ENCODE measurements around the gene HSBP1L1. TPM values are rescaled to one million over a fixed set of nuclear protein-coding genes. Genes with fewer than 3 reads are reported as not detected.
"Not testable (repeated sequence)": the region's sequence is repeated elsewhere in the genome, so short reads cannot be mapped to it uniquely, and the experiment has no call there.

Gene HSBP1L1
- total RNA-seq, 2 experiments from 2014 or later = 11.2 to 14.5 TPM

DNA sequence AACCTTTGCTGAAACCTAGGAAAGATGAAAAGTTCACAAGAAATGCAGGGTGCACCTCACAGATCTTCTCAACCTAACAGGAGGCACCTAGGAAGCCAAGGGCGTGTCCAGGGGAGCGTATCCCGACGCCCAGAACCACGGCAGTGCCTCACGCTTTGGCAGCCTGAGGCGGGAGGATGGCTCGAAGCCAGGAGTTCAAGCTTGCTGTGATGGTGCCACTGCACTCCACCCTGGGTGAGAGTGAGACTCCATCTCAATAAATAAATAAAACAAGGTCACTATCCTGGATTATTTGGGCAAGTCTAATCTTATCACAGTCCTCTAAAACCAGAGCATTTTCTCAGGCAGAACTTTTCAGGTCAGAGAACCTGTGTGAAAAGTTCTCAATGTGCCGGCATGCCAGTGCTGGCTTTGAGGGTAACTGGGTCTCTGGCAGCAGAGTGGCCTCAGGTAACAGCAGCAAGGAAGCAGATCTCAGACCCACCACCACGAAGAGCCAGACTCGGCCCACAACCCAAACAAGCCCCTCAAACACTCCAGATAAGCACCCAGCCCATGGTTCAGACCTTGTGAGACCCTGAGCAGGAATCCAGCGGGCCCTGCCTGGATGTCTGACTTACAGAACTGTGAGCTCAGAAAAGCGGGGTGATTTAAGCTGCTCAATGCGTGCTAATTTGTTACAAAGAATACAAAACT, 11.7 kb downstream of the HSBP1L1 start:
- Mint-ChIP-seq H3K27ac (no peak overlapping the region), H3K4me1 (peaks cover 21% of the 10 kb centered on the region), H3K9me3 (no peaks in the 10 kb centered on the region), H3K4me3 (no peak overlapping the region), H3K27me3 (no peaks in the 10 kb centered on the region), H3K36me3 (peaks cover 23% of the 10 kb centered on the region)
- DNase-seq = no peak

DNA sequence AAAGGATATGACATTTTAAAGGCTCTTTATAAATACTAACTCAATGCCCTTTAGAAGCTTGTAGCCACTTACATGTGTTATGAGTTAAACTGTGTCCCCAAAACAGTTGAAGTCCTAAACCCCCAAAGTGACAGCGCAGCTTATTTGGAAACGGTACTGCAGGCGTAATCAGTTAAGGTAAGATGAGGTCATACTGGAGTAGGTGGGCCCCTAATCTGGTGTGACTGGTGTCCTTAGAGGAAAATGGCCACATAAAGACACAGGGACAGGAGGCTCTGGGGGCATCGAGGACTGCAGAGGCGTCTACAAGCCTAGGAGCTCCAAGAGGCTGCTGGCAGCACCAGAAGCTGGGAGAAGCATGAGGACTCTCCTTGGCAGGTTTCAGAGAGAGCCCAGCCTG, 15.4 kb downstream of the HSBP1L1 start:
- H3K27ac Mint-ChIP-seq = peak overlapping the region; percentile 42
- DNase-seq = no peak
- peaks cover 52% of the 10 kb centered on the region for H3K4me1 Mint-ChIP-seq
- H3K9me3 Mint-ChIP-seq = no peaks in the 10 kb centered on the region
- H3K27me3 Mint-ChIP-seq = no peaks in the 10 kb centered on the region
- H3K4me3 Mint-ChIP-seq = no peak overlapping the region
- peaks cover 44% of the 10 kb centered on the region for H3K36me3 Mint-ChIP-seq

- Mint-ChIP-seq H3K27ac (peak overlapping the region; percentile 35), H3K27me3 (no peaks in the 10 kb centered on the region), H3K9me3 (no peaks in the 10 kb centered on the region), H3K4me3 (no peak overlapping the region), H3K4me1 (peaks cover 60% of the 10 kb centered on the region), H3K36me3 (peaks cover 48% of the 10 kb centered on the region)
- no peak for DNase-seq
These were observed 16.1 kb downstream of the HSBP1L1 start for GRCh38 chr18:79980585-79980984.

GRCh38 chr18:79982736-79983135, 18.3 kb downstream of the HSBP1L1 start:
- Mint-ChIP-seq H3K4me1 (peaks cover 73% of the 10 kb centered on the region), H3K36me3 (peaks cover 57% of the 10 kb centered on the region), H3K9me3 (no peaks in the 10 kb centered on the region), H3K27ac (peak overlapping the region; percentile 67), H3K4me3 (no peak overlapping the region), H3K27me3 (no peaks in the 10 kb centered on the region)
- peak; percentile 26 for DNase-seq

GRCh38 chr18:79983253-79983652, 18.8 kb downstream of the HSBP1L1 start:
- peak overlapping the region; percentile 16 for H3K27ac Mint-ChIP-seq
- peaks cover 57% of the 10 kb centered on the region for H3K36me3 Mint-ChIP-seq
- DNase-seq = no peak
- H3K4me1 Mint-ChIP-seq = peaks cover 69% of the 10 kb centered on the region
- no peaks in the 10 kb centered on the region for H3K9me3 Mint-ChIP-seq
- no peaks in the 10 kb centered on the region for H3K27me3 Mint-ChIP-seq
- H3K4me3 Mint-ChIP-seq = peak overlapping the region; percentile 4

- no peak for DNase-seq
- peak overlapping the region; percentile 77 for H3K27ac Mint-ChIP-seq
- H3K4me3 Mint-ChIP-seq = peak overlapping the region; percentile 69
- peaks cover 57% of the 10 kb centered on the region for H3K36me3 Mint-ChIP-seq
- peaks cover 69% of the 10 kb centered on the region for H3K4me1 Mint-ChIP-seq
- H3K27me3 Mint-ChIP-seq = no peaks in the 10 kb centered on the region
- H3K9me3 Mint-ChIP-seq = no peaks in the 10 kb centered on the region
These were observed 19.4 kb downstream of the HSBP1L1 start for GRCh38 chr18:79983793-79984192.

GRCh38 chr18:79985172-79985571, 20.7 kb downstream of the HSBP1L1 start:
- Mint-ChIP-seq H3K27ac (no peak overlapping the region), H3K4me3 (peak overlapping the region; percentile 19)

GRCh38 chr18:79986726-79987125, 22.3 kb downstream of the HSBP1L1 start:
- no peak for DNase-seq
- Mint-ChIP-seq H3K36me3 (peaks cover 42% of the 10 kb centered on the region), H3K4me1 (peaks cover 52% of the 10 kb centered on the region), H3K4me3 (peak overlapping the region; percentile 95), H3K9me3 (no peaks in the 10 kb centered on the region), H3K27me3 (no peaks in the 10 kb centered on the region), H3K27ac (peak overlapping the region; percentile 65)

More at GRCh38 chr18:79985172-79985571, 20.7 kb downstream of the HSBP1L1 start:
- peaks cover 49% of the 10 kb centered on the region for H3K36me3 Mint-ChIP-seq
- no peaks in the 10 kb centered on the region for H3K9me3 Mint-ChIP-seq
- H3K4me1 Mint-ChIP-seq = peaks cover 62% of the 10 kb centered on the region
- H3K27me3 Mint-ChIP-seq = no peaks in the 10 kb centered on the region
- no peak for DNase-seq

- no peak for DNase-seq
- no peaks in the 10 kb centered on the region for H3K9me3 Mint-ChIP-seq
- peak overlapping the region; percentile 90 for H3K27ac Mint-ChIP-seq
- no peaks in the 10 kb centered on the region for H3K27me3 Mint-ChIP-seq
- peaks cover 44% of the 10 kb centered on the region for H3K4me1 Mint-ChIP-seq
- H3K4me3 Mint-ChIP-seq = peak overlapping the region; percentile 95
- H3K36me3 Mint-ChIP-seq = peaks cover 33% of the 10 kb centered on the region
These were observed 23.1 kb downstream of the HSBP1L1 start for GRCh38 chr18:79987566-79987965.

DNA sequence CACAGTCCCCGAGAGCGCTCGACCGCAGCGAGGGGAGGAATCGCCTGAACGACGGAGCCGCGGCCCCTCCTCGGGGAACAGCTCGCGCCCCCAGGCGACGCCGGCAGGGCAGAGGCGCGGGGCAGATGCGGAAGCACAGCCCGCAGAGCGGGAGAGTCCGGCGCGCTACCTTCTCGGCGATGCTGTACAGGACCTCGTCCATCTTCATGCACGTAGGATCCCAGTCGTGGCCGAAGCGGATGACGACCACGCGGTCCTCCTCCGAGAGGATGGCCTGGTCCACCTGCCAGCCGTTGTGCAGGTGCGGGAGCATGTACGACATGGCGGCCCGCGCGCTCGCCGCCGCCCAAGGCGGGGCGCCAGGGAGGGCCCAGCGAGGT, 23.6 kb downstream of the HSBP1L1 start:
- Mint-ChIP-seq H3K27ac (peak overlapping the region; percentile 90), H3K4me1 (peaks cover 40% of the 10 kb centered on the region), H3K9me3 (no peaks in the 10 kb centered on the region), H3K27me3 (no peaks in the 10 kb centered on the region), H3K4me3 (peak overlapping the region; percentile 95), H3K36me3 (peaks cover 31% of the 10 kb centered on the region)
- peak; percentile 79 for DNase-seq

- peak; percentile 89 for DNase-seq
These were observed 24.2 kb downstream of the HSBP1L1 start, which contains the start of gene TXNL4A for GRCh38 chr18:79988451-79989194. TSS of gene TXNL4A (minus strand) at chr18:79988563. CDS start at chr18:79988392, 171 bp downstream.

GRCh38 chr18:79989195-79989497, 24.7 kb downstream of the HSBP1L1 start:
- Mint-ChIP-seq H3K9me3 (no peaks in the 10 kb centered on the region), H3K36me3 (peaks cover 21% of the 10 kb centered on the region), H3K27me3 (no peaks in the 10 kb centered on the region), H3K27ac (peak overlapping the region; percentile 95), H3K4me1 (peaks cover 31% of the 10 kb centered on the region), H3K4me3 (peak overlapping the region; percentile 95)
- DNase-seq = no peak

More at GRCh38 chr18:79988451-79989194, 24.2 kb downstream of the HSBP1L1 start, which contains the start of gene TXNL4A:
- Mint-ChIP-seq H3K27me3 (no peaks in the 10 kb centered on the region), H3K4me1 (peaks cover 37% of the 10 kb centered on the region), H3K4me3 (peak within 1 kb of the TSS; percentile 95), H3K9me3 (no peaks in the 10 kb centered on the region), H3K27ac (peak within 1 kb of the TSS; percentile 95), H3K36me3 (peaks cover 26% of the 10 kb centered on the region)

DNA sequence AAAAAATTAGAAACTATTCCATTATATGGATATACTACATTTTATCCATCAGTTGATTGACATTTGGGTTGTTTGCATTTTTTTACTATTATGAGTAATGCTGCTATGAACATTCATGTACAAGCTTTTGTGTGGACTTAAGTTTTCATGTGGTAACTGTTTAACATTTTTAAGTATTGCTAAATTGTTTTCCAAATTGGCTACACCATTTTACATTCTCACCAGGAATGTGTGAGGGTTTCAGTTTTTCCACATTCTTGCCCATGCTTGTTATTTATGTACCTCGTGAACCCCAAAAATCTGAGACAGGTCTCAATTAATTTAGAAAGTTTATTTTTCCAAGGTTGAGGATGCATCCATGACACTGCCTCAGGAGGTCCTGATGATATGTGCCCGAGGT, 27.1 kb downstream of the HSBP1L1 start:
- H3K36me3 Mint-ChIP-seq = peaks cover 6% of the 10 kb centered on the region
- H3K27ac Mint-ChIP-seq = no peak overlapping the region
- no peak overlapping the region for H3K4me3 Mint-ChIP-seq
- no peaks in the 10 kb centered on the region for H3K27me3 Mint-ChIP-seq
- H3K9me3 Mint-ChIP-seq = no peaks in the 10 kb centered on the region
- DNase-seq = no peak
- H3K4me1 Mint-ChIP-seq = peaks cover 10% of the 10 kb centered on the region

DNA sequence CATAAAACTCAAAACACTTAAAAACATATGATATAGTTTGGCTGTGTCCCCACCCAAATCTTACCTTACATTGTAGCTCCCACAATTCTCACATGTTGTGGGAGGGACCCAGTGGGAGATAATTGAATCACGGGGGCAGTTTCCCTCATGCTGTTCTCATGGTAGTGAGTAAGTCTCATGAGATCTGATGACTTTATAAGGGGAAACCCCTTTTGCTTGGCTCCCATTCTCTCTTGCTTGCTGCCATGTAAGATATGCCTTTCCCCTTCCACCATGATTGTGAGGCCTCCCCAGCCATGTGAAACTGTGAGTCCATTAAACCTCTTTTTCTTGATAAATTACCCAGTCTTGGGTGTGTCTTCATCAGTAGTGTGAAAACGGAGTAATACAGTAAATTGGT, 35.3 kb downstream of the HSBP1L1 start:
- H3K27ac Mint-ChIP-seq, H3K27me3 Mint-ChIP-seq, DNase-seq, H3K4me1 Mint-ChIP-seq, H3K4me3 Mint-ChIP-seq: not testable (repeated sequence)
- H3K36me3 Mint-ChIP-seq = peaks cover 12% of the 10 kb centered on the region
- peaks cover 12% of the 10 kb centered on the region for H3K9me3 Mint-ChIP-seq

DNA sequence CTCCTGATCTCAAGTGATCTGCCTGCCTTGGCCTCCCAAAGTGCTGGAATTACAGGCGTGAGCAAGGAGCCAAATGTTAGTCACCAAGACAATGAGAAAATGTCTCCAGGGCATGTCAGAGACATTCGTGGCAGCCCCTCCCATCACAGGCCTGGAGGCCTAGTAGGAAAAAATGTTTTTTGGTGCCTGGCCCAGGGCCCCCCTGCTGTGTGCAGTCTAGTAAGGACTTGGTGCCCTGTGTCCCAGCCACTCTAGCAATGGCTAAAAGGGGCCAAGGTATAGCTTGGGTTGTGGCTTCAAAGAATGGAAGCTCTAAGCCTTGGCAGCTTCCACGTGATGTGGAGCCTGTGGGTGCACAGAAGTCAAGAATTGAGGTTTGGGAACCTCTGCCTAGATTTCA, 36.4 kb downstream of the HSBP1L1 start:
- no peak overlapping the region for H3K27ac Mint-ChIP-seq
- DNase-seq = no peak
- H3K9me3 Mint-ChIP-seq = peaks cover 12% of the 10 kb centered on the region

More for the DNA sequence above, 36.4 kb downstream of the HSBP1L1 start:
- peaks cover 12% of the 10 kb centered on the region for H3K36me3 Mint-ChIP-seq
- no peaks in the 10 kb centered on the region for H3K4me1 Mint-ChIP-seq
- no peak overlapping the region for H3K4me3 Mint-ChIP-seq
- no peaks in the 10 kb centered on the region for H3K27me3 Mint-ChIP-seq

Data from activated naive CD8-positive, alpha-beta T cell treated with anti-CD3 and anti-CD28 coated beads for 36 hours (primary cell).